Right renal cortex interstitium (tissue), 3 donors: ENCODE results near the gene AMDHD2. TPM values are rescaled to one million over a fixed set of nuclear protein-coding genes. Genes with fewer than 3 reads are reported as not detected.
"Not testable (repeated sequence)": the region's sequence is repeated elsewhere in the genome, so short reads cannot be mapped to it uniquely, and the experiment has no call there.

Experiments
- DNase-seq, 3 donors: peaks; one replicate each; pipeline ENCODE4 v3.0.0-alpha.2; 2013; ENCODE audit warnings: low read depth in 3 of 3, low spot score in 2 of 3
- polyA plus RNA-seq, 3 donors: library from polyadenylated mRNA; unstranded; fragments of 120-200 nt; gene quantifications; one replicate each; pipeline ENCODE4 v1.2.1, GENCODE V29; 2013; ENCODE audit not compliant: insufficient read length in 3 of 3

AMDHD2 gene
- polyA plus RNA-seq, 3 donors, result 18.6 to 24.0 (median 21.7) TPM

DNA sequence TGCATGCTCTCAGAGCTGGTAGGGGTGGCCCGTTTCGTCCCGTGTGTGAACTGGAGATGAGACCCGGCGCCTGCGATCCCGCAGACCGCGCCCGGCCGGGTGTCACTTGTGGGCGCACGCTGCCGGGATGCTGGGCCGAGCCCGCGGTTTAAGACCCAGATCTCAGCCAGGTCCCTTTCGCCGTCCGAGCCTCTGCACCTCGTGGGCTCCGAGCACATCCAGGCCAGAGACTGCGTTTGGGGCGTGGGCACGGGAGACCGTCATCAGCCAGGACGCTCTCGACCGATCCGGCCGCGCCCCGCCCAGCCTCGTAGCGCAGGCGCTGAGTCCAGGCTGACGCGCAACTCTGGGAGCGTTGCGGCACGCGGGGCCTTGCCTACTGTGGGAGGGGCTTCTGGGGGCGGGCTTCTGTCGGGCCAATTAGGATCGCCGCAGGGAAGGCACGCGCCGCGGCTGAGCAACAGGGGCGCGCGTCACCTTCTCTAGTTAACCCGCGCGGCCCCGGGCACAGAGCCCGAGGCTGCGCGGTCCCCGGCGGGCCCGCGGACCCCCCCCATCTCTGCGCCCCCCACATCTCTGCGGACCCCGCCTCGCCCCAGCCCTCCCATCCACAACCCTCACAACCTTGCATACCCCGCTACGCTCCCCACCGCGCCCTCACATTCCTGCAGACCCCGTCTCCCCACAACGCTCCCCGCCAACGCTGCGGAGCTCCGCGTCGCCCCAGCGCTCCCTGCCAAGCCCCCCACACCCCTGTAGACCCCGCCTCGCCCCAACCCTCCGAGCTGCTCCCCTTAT is 11.7 kb downstream of the AMDHD2 start:
- DNase-seq, result peak; percentile 83 to 94 (median 87)

DNA sequence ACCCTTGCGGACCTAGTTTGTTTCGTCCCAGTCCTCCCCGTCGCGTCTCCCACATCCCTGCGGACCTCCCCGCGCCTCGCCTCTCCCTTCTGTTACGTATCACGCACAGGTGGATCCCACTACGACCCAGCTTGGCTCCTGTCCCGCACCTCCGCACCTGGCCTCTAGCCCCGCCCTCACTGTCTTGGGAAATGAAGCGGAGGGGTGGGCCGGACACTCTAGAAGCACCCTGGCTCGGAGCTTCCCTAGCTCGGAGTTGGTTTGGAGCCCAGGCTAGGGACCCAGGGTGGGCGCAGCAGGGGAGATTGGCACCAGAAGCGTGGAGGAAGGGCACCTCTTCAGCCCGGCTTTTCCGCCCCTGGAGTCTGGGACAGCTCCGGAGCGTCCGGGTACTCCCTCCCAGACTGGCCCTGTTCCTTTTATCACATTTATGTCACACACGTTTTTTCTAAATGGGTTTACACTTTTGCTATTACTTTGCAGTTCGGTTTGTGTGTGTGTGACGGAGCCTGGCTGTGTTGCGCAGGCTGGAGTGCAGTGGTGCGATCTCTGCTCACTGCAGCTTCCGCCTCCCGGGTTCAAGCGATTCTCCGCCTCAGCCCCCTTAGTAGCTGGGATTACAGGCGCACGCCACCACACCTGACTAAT is 12.4 kb downstream of the AMDHD2 start:
- DNase-seq, result no peak

DNA sequence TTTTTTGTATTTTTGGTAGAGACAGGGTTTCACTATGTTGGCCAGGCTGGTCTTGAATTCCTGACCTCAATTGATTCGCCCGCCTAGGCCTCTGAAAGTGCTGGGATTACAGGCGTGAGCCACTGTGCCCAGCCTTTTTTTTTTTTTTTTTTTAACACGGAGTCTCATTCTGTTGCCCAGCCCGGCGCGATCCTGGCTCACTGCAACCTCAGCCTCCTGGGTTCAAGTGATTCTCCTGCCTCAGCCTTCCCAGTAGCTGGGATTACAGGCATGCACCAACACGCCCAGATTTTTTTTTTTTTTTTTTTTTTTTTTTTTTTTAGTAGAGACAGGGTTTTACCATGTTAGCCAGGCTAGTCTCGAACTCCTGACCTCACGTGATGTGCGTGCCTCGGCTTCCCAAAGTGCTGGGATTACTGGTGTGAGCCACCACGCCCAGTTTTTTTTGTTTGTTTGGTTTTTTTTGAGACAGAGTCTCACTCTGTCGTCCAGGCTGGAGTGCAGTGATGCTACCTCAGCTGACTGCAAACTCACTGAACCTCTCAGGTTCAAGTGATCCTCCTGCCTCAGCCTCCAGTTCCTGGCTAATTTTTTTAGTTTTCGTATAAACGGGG is 13.1 kb downstream of the AMDHD2 start:
- DNase-seq, result not testable (repeated sequence)

DNA sequence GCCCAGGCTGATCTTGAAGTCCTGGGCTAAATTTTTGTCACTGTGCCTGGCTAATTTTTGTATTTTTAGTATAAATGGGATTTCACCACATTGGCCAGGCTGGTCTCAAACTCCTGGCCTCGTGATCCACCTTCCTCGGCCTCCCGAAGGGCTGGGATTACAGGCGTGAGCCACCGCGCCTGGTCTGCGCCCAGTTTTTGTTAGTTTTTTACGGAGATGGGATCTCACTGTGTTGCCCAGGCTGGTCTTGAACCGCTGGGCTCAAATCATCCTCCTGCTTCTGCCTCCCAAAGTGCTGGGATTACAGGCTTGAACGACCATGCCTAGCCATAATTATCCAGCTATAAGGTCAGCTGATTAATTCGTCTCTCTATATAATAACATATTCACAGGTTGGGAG is 13.7 kb downstream of the AMDHD2 start:
- DNase-seq, result no peak

DNA sequence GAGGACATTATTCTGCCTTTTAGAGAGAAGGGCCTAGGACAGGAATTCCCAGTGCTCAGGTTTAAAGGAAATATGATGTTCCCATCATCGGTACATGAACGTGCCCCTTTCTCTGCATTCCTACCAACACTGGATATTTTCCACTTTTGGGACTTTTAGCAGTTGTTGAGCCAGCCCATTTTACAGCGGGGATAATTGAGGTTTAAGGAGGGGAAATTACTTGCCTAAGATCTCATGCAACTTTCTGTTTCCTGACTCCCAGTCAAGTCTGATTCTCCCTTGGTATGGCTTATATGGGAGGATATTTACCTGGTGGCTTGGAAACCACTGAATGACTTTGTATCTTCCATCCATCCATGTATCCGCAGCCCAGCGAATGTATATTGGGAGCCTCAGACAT is 14.2 kb downstream of the AMDHD2 start:
- DNase-seq, result not testable (repeated sequence)

DNA sequence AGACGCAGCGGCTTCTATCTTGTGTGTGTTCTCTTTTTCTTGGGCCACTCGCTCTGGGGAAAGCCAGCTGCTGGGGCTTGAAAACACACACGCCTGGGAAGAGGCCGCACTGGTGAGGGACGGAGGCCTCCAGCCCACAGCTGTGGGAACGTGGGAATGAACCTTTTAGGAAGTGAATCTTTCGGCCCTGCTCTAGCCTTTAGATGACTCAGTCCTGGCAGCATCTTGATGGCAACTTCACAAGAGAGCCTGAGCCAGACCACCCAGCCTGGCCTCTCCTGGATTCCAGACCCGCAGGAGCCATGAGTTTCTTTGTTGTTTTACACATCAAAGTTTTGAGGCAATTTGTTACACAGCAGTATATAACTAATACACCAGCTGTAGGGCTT is 15.4 kb downstream of the AMDHD2 start:
- no peak for DNase-seq

DNA sequence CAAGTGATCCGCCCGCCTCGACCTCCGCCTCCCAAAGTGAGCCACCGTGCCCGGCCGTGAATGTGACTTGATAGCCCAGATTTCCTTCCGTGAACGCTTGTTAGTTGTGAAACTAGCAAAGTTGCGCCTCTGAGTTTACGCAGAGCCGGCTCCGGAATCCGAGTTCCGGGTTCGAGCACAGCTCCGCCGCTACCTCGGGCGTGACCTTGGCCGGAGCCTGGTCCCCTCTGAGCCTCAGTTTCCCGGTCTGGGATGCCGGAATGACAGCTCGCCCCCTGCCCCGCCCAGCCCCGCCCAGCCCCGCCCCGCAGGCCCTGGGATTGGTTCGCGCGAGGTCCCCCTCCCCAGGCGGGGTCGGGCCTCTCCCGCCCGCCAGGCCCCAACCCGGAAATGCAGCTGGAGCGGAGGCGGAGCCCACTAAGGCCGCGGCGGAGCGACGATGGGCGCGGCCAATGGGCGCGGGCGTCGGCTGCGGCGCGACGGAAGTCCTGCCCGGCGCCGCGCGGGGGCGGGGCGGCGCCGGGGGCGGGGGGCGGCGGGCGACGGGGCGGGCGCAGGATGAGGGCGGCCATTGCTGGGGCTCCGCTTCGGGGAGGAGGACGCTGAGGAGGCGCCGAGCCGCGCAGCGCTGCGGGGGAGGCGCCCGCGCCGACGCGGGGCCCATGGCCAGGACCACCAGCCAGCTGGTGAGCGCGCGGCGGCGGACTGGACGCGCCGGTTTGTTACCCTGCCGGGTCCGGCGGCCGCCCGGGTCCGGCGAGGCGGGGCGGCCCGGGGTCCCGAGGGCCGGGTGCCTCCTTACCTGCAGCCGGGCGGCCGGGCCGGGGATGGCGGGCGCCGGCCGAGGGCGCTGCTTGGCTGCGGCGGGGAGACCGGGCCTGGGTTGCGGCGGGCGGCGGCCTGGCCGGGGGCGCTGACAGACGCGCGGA is 17.5 kb downstream of the AMDHD2 start, which contains the start of gene PDPK1:
TSS of gene PDPK1 (plus strand) at position 571 of the 929 bp plus-strand sequence. CDS start at position 663, 92 bp downstream.
- peak; percentile 72 to 90 (median 86) for DNase-seq

DNA sequence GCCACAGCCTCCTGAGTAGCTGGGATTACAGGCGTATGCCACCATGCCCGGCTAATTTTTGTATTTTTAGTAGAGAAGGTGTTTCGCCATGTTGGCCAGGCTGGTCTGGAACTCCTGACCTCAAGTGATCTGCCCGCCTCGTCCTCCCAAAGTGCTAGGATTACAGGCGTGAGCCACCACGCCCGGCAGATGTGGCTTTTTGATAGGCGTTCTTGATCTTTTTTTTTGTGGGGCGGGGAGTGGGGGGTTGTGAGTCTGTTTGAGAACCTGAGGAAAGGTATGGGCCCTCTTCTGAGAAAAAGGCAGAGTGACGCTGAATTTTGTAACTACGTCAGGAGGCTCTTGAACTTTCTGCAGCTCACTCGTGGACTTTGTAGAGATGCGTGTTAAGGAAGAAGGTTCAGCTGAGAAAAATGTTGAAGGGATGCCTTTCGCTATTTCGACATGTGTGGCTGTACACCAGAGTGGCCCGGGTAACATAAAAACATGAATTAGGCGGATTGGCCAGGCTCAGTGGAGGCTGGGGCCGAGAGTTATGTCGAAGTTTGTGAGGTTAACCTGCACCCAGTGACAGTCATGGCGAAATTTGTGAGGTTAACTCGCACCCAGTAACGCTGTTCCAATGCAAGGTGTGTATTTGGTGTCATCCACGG is 19.1 kb downstream of the AMDHD2 start:
- not testable (repeated sequence) for DNase-seq

DNA sequence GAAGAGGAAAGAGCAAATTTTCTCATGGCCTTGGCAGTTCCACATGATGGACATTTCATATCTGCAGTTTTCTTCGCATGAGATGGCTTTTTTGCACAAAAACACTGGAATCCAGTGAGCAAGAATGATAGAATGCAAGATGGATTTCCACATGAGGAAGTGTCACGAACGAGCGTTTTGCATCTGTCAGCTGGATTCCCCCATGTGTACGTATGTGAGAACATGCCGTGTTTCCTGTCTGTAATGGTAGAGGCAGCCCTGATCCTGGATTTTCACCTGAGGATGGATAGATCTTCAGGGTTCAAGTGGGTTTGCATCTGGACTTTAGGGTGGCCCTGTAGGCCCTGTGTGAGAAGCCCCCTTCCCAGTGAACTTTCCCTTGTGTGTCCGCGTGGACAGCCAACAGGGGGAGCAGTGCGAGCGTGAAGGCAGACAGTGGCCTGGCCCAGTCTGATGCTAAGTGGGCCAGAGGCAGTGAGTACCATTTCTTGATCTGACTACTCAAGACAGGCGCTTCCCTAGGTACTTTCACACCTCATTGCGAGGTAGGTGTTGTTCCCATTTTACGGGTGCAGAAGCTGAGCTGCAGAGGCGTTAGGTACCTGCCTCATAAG is 19.8 kb downstream of the AMDHD2 start:
- not testable (repeated sequence) for DNase-seq

DNA sequence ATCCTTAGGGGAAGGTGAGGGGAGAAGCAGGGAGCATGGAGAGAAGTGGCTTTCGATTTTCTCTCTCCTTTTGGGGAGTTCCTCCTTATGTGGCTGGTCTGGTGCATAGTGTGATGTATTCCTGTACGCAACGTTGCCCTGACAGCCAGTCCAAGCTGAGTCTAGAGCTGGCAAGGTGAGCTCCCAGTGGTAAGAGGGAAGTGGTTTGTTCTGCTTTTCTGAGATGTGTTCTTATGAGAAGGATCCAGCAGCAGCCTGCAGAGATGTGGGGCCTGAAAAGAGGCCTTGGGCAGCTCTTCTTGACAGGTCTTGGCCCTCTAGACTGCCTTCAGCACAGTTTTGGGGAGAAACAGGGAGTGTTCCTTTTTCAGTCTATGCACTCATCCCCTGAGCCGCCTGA is 20.7 kb downstream of the AMDHD2 start:
- DNase-seq, result not testable (repeated sequence)

DNA sequence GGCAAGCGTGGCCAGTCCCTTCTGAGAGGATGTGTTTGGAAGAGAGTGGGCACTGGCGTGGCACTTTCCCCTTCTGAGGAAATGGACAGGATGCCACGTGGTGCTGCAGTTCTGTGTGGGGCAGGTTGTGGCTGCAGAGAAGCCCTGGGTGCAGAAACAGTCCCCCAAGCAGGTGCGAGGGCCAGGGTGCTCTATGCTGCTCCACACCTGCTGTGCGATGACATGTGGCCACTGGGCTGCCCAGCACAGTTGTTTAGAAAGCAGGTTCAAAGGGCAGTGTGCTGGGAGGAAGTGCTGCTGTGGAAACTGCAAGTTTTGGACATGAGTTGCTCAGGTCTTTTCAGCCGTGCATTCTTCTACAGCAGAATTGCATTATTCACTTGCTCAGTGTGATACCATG is 21.2 kb downstream of the AMDHD2 start:
- not testable (repeated sequence) for DNase-seq

DNA sequence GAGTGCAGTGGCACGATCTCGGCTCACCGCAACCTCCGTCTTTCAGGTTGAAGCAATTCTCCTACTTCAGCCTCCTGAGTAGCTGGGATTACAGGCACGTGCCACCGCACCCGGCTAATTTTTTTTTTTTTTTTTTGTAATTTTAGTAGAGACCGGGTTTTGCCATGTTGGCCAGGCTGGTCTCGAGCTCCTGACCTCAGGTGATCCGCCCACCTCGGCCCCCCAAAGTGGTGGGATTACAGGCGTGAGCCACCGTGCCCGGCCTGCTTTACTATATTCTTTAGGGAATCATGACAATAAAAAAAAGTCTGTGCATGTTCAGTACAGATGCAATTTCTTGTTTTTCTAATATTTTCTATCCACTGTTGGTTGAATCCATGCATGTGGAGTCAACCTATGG is 23.6 kb downstream of the AMDHD2 start:
- DNase-seq, result not testable (repeated sequence)

DNA sequence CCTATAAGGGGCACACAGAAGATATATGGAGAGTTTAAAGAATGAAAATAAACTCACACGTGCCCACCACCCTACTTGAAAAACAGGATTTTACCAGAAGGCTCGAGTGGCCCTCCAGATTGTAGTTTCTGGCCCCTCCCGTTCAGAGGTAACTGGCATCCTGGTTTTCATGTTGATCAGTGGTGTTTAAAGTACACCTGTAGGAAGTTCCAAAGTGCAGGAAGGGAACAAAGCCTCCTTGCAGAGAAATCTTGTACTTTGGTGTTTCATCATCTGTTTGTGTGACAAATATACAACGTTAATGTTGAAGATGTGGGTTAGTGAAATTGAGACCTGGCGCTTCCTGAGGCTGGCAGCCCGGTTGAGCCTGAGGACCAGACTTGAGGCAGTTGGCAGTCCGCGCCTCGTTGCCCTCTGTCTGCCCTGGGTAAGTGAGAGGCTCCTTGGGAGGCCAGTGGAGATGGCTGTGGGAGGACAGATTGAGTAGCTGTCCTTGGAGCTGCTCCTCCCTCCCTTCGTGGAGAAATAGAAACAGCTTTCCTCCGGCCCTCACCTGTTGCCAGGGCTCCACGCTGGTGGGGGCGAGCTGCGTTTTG is 30.2 kb downstream of the AMDHD2 start:
- DNase-seq, result not testable (repeated sequence)

DNA sequence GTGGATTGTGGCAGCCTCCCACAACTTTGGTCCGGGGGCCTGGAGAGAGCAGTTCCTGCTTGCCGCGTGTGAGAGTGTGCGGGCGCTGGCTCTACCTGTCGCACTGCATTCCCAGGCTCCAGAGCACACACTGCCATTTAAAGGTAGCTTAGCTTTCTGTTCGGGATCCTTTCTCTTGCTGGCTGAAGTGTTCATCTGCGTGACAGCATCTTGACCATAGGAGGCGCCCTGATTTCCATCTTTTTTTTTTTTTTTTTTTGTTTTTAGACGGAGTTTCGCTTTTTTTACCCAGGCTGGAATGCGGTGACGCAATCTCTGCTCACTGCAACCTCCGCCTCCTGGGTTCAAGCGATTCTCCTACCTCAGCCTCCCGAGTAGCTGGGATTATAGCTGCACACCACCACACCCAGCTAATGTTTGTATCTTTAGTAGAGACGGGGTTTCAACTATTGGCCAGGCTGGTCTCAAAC is 31.3 kb downstream of the AMDHD2 start:
- DNase-seq, result not testable (repeated sequence)

DNA sequence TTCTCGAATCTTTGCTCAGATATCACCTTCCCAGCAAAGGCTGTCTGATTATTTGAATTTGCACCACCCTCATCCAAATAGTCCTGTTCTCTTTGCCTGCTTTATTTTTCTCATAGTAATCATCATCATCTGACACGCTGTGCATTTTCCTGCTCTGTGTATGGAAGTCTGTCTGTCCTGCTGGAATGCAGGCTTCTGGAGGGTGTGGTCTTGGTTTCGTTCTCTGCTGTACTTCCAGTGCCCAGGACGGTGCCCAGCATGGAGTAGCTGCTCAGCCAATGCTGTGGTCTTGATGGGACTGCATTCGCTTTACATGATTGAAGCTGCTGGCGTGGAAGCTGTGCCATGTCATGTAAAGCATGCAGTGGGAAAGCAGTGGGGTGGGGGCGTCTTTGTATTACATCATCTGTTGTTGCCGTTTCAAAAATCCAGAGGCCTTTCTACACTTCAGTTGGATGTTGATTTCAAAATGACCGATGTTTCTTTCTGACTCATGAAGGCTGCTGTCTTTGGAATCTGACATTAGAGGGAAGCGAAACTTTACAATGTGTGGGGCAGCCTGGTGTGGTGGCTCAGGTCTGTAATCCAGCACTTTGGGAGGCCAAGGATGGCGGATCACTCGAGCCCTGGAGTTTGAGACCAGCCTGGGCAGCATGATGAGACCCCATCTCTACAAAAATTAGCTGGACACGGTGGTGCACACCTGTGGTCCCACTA is 34.7 kb downstream of the AMDHD2 start:
- not testable (repeated sequence) for DNase-seq

DNA sequence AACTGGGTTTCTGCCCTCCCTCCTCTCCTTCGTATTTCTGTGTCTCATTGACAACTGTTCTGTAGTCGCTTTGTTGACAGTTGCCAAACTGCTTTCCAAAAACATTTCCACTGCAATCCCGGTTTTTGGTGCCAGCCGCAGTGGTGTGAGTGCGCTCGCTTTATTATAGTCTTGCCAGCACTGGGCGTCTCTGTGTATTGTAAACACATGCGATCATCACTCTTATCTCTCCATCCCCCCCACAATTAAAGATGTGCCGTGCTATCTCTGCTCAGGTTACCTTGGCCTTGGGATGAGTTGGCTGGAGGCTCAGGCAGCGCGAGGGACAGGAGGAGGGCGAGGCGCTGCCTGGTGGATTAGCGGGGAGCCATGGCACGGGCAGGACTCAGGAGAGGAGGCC is 37.0 kb downstream of the AMDHD2 start:
- not testable (repeated sequence) for DNase-seq

DNA sequence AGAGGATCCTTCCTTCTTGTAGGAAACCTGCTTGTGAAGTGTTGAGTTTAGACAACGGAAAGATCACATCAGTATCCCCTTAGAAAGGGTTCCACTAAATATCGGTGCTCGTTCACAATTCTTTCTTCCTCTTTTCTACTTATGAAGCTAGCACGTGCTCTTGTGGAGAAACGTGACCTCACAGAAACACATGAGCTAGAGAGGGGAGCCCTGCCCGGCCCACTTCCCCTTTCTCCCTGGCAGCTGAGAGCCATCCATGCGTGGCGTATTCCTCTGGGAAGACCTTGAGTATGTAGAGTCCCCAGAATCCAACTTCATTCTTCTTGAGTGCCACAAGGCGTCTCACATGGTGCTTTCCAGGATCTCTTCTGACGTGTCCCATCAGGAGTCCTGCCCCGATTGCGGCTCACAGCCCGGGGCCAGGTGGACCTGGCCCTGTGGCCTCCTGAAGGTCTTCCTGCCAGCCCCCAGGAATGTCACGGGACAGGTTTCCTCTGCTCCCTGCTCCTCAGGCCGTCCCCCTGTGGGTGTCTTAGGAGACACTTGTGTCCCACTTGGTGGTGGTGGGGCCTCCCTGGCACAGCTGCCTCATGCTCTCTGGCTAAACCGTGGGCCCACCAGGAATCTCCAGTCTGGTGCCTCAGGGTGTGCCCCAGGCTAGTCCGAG is 40.1 kb downstream of the AMDHD2 start:
- not testable (repeated sequence) for DNase-seq

DNA sequence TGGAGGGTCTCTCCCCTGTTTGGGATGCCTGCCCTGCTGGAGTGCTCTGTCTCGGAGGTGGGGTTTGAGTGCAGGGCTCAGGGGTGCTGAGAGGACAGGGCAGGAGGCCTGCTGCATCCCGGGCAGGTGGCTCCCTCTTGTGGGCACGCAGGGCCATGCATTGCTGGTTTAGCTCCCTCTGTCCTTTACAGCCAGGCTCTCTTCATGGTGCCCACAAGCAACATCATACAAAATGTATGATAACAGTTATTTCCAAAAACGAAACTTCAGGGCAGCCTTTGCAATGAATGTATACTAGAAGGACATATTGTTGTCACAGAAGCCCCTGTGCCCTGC is 40.6 kb downstream of the AMDHD2 start:
- not testable (repeated sequence) for DNase-seq
